H1 (cell line): ENCODE results near the gene ANO2.

Experiments used
- CBX5 ChIP-seq: fragments of 300-800, 300-1000 bp; sonication (generic); IDR thresholded peaks from 2 replicates; pipeline ENCODE4 v1.7.1; 2016; ENCODE audit warnings: antibody characterized with exemption, low read length, low read depth
- CTCF ChIP-seq, 3 experiments: IDR thresholded peaks; 1 replicate in 2 of 3; 2 replicates in 1 of 3; pipeline versions ENCODE4 v1.5.1 to v1.6.1; 2011; ENCODE audit warnings: low read length in 3 of 3, mild to moderate bottlenecking in 3 of 3, inconsistent platforms in 2 of 3, low read depth in 1 of 3, moderate library complexity in 1 of 3; ENCODE audit not compliant: insufficient read depth in 1 of 3; ENCODE audit errors: control extremely low read depth in 1 of 3
- EGR1 ChIP-seq: IDR thresholded peaks from 2 replicates; pipeline ENCODE4 v1.6.1; 2011; ENCODE audit warnings: low read depth, low read length, borderline replicate concordance
- EZH2 ChIP-seq: fragments of 200-600 bp; sonication (generic); IDR thresholded peaks from 2 replicates; pipeline ENCODE4 v1.7.1; 2012; ENCODE audit warnings: low read depth, mild to moderate bottlenecking, moderate library complexity, low read length, inconsistent platforms; ENCODE audit not compliant: severe bottlenecking
- POLR2A ChIP-seq, 2 experiments: IDR thresholded peaks; 1 replicate in 1 of 2; 2 replicates in 1 of 2; pipeline ENCODE4 v1.6.1; 2011; ENCODE audit warnings: low read depth in 2 of 2, low read length in 2 of 2, mild to moderate bottlenecking in 2 of 2; ENCODE audit errors: control extremely low read depth in 1 of 2
- POLR2AphosphoS5 ChIP-seq: IDR thresholded peaks from 2 replicates; pipeline ENCODE4 v1.6.1; 2011; ENCODE audit warnings: low read depth, low read length
- RFX5 ChIP-seq: IDR thresholded peaks from 2 replicates; pipeline ENCODE4 v1.6.1; 2011; ENCODE audit warnings: low read depth, low read length, improper control_type of control experiment, borderline replicate concordance
- SIN3A ChIP-seq, 2 experiments: IDR thresholded peaks in 1 of 2; conservative IDR thresholded peaks in 1 of 2; 2 replicates each; pipeline ENCODE4 v1.6.1; 2011 to 2012; ENCODE audit warnings: low read length in 2 of 2, improper control_type of control experiment in 1 of 2, low read depth in 1 of 2, mild to moderate bottlenecking in 1 of 2
- TEAD4 ChIP-seq: IDR thresholded peaks from 2 replicates; pipeline ENCODE4 v1.6.1; 2012; ENCODE audit warnings: low read depth, low read length, inconsistent platforms, mixed read lengths

GRCh38 chr12:5614256-5614655 is 330.8 kb downstream of the ANO2 start:
- TF ChIP-seq SIN3A (conservative IDR thresholded peaks at IDR 0.05 in 1 of 2, IDR thresholded peaks at IDR 0.05 in 1 of 2; ENCODE audit: low read depth in 1 of 2, low read length in 2 of 2) = no peak
- TF ChIP-seq CBX5 = no peak
- TF ChIP-seq EGR1 = no peak
- no peak for TF ChIP-seq RFX5
- no peak for TF ChIP-seq EZH2
- no peak for TF ChIP-seq CTCF (IDR thresholded peaks at IDR 0.05; ENCODE audit: control extremely low read depth in 1 of 3, insufficient read depth in 1 of 3, low read depth in 1 of 3, low read length in 3 of 3)
- TF ChIP-seq TEAD4 = no peak
- no peak for TF ChIP-seq POLR2AphosphoS5
- no peak for TF ChIP-seq POLR2A (IDR thresholded peaks at IDR 0.05; ENCODE audit: control extremely low read depth in 1 of 2, low read depth in 2 of 2, low read length in 2 of 2)
